Stimulated activated CD4-positive, alpha-beta T cell treated with anti-CD3 and anti-CD28 coated beads, Interleukin-1b, Interleukin-23, amount 100 ng/mL, for 48 hours (primary cell): Measurements from ENCODE around the gene AGER.
A peak's percentile ranks its signal among the peaks of the same experiment; 100 is the strongest.

Source experiments
- DNase-seq: peaks from one replicate; pipeline ENCODE4 v3.0.0-alpha.2; 2020

Gene AGER

GRCh38 chr6:32167761-32168262, 16.2 kb downstream of the AGER start:
- no peak for DNase-seq

GRCh38 chr6:32167154-32167760, 16.8 kb downstream of the AGER start:
- no peak for DNase-seq

- no peak for DNase-seq
Measured at GRCh38 chr6:32166411-32167061, 17.5 kb downstream of the AGER start.

GRCh38 chr6:32164295-32164694, 19.8 kb downstream of the AGER start, which contains the start of gene EGFL8:
Gene EGFL8 (plus strand): TSS chr6:32164595. CDS start chr6:32166166, 1,571 bp downstream.
- DNase-seq: no peak

GRCh38 chr6:32163559-32164258, 20.3 kb downstream of the AGER start:
- no peak for DNase-seq

GRCh38 chr6:32158052-32158451, 26.0 kb downstream of the AGER start:
- DNase-seq: no peak

GRCh38 chr6:32156891-32157290, 27.2 kb downstream of the AGER start:
- DNase-seq: no peak

- DNase-seq: peak; percentile 62
Measured at GRCh38 chr6:32154514-32155161, 29.4 kb downstream of the AGER start.

- peak; percentile 82 for DNase-seq
Measured at GRCh38 chr6:32153564-32154513, 30.2 kb downstream of the AGER start, which contains the start of gene PPT2. Gene PPT2 (plus strand): TSS chr6:32154141. CDS start chr6:32154595, 454 bp downstream.

GRCh38 chr6:32152769-32153563, 31.1 kb downstream of the AGER start:
- DNase-seq: no peak

- no peak for DNase-seq
Measured at GRCh38 chr6:32151863-32152768, 31.9 kb downstream of the AGER start, which contains the start of gene PRRT1. Gene PRRT1 (minus strand): TSS chr6:32151939. CDS start chr6:32151827, 112 bp downstream.

- DNase-seq: no peak
Measured at GRCh38 chr6:32151181-32151862, 32.7 kb downstream of the AGER start.

GRCh38 chr6:32149932-32150870, 33.9 kb downstream of the AGER start:
- no peak for DNase-seq

GRCh38 chr6:32149092-32149755, 34.8 kb downstream of the AGER start:
- no peak for DNase-seq

GRCh38 chr6:32148289-32149091, 35.6 kb downstream of the AGER start:
- DNase-seq: peak; percentile 84

- no peak for DNase-seq
Measured at GRCh38 chr6:32147401-32148132, 36.5 kb downstream of the AGER start.
